Stimulated activated CD4-positive, alpha-beta T cell treated with anti-CD3 and anti-CD28 coated beads, TNF-alpha, amount 100 ng/mL, for 48 hours (primary cell): ENCODE data around the gene RXFP4.
A peak's percentile ranks its signal among the peaks of the same experiment; 100 is the strongest.
"Not testable (repeated sequence)": the region's sequence is repeated elsewhere in the genome, so short reads cannot be mapped to it uniquely, and the experiment has no call there.

Source experiments
- DNase-seq, 3 donors: peaks; one replicate each; pipeline ENCODE4 v3.0.0-alpha.2; 2020; ENCODE audit warnings: low read depth in 3 of 3

RXFP4 gene

DNA sequence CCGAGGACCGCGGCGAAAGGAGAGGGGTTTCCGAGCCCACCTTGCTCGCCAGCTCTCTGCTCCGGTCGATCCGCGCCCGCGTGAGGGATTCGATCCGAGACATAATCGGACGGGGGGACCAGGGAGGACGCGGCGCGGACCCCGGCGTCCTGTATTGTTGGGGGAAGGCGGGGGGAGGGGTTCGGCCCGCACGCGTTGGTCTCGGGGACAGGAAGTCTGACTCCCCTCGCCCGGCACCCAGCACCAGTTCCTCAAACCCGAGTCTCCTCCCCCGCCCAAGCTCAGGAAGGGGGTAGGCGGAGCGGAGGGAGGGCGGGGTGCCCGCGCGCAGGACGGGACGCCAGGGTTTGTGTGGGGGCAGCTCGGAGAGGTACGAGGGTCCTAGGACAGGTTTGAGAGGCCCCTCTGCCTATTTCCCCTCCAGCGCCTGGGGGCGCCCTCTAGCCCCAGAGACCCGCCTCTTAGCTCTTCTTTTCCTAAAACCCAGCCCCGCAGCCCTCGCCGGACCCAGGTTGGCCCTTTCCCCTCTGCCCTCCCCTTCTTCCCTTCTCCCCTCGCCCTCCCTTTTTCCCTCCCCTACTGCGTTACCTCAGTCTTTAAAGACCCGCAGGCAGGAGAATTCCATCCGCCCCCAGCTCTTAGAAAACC, 37.0 kb downstream of the RXFP4 start, which contains the start of gene ARHGEF2:
ARHGEF2 (minus strand) TSS at position 223 of the 648 bp plus-strand sequence; CDS start at position 103, 120 bp downstream.
- DNase-seq, result peak; percentile 56 to 80 (median 70)

DNA sequence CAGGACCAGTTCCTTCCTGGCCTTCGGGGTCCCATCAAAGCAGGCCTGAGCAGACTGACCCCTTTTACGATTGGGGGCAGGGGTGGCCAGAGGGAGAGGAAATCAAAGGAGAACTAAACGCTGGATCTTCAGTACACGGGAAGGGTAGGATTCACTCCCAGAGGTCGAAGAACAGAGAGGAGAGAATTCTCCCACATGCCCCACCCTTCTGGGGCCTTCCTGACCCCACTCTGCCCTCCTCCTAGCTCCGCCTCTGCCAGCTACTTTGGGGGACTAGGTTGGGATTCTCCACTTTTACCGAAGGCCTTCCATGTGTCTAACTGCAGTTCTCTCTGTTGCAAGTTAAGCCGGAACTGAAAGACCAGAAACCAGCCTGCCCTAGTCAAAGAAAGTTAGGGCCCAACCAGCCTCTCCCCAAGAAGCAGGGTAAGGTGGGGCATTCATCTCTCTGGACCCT, 37.6 kb downstream of the RXFP4 start:
- no peak for DNase-seq

DNA sequence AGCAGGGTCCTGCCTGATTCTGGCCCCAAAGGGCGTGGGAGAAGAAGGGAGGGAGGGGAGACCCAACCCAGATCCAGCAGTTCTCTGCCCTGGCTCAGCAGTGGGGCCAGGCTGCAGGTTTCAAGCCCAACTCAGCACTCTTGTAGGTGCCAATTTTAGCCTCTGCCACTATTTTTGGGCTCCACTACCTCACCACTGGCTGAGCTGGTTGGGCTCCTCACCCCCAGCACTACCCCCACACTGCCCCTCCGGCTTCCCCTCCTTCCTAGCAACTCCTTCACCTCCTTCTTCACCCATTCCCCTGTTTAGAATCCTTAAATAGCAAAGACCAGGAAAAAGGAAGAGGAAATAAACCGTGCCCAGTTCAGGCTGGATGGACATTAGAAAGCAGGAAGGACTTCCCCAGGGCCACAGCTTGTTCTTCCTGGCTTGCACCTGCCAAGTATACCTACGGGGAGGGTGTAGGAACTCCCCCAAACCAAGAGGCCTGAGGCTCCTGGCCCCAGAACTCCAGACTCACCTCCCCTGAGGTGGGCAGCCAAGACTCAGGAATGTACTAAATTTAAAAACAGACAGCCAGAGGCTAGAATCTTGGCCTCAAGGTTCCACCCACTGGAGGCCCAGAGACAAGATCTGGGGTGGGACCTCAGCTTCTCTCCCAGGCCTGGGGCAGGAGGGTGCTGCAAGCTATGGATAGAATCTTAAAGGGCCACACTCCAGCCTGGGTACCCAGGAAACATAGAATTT, 38.3 kb downstream of the RXFP4 start:
- no peak for DNase-seq

DNA sequence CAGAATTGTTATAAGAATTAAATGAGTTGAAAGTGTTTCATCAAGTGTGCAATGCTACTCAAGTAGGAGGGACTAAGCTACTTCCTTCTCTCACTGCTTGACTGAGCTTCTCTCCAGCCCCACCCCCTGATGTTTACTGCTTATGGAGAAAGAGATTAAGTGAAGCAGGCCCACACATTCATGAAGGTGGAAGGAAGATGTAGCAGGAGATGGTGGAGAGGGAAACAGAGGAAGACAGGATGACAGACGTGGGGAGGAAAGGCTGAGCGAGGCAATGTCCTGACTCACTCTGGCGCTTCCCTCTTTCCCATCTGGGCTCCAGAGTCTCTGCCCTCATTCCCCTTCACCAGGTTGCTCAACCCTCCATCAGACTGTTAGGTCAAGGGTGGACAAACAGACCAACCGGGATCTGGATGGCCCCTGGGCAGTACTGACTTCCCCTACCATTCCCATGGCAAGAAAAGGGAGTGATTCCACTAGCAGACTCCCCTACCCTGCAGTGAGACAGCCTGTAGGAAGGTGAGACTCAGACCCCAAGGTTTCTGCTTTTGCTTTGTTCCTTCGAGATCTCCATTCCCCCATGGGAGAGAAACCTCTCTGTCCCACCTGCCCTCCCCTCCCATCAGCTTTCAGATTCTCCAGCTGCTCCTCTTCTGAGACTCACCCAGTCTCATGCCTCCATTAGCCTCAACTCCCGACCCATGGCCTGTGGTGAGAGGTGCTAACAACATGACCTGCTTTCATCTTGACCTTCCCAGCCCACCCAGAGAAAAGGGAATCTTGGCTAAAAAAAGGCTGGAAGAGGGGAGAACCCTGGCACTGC, 40.0 kb downstream of the RXFP4 start:
- no peak for DNase-seq

DNA sequence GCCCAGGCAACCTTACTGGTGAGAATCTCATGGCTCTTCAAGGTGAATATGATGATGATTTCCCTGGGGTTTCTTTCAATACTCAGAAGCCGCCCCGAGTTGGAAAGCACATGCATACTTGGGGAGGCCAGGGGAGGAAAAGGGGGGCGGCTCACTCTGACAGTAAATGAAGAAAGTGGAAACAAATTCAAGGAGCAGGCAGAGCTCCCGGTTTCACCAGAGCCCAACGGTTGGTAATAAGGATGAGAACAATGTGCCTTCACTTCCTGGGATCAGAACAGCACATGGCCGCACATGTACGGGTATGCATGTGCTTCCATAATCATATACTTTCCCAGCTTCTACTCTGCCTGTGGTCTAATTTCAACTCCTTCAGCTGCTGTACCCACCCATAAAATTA, 40.7 kb downstream of the RXFP4 start:
- no peak for DNase-seq

DNA sequence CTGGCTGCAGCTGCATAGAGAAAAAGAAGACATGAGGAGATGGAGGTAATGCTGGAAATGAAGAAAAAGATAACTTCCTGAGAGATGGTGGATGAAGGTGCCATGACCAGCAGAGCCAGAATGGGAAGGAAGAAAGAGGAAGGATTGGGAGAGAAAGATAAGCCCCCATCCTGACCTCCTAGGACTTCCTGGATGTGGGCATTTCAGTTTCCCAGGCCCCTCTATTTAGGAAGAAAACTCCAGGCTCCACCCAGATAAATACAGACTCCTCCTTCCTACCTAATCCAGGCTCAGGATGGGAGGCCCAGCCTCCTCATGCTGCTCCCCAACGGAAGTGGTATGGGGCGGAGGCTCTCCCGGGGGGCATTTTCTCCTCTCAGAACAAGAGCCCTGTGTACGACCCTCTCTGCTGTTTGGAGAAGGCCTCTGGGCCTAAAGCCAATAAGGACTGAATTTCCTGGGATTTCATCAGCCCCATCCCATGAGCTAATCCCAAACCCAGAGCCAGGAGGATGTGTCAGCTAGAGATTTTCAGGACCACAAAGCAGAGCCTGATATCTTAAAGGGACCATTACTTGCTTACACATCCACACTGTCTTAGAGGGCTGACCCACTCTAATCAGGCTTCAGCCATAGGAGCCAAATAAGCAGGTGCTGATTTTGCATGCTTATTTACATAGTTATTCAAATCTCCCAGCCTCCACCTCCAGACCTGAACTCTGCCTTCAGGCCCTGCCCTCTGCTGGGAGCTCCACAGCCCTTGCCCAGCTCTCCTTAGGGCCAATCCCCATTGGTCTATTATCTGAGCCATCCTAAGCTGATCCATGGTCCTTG, 42.0 kb downstream of the RXFP4 start:
- no peak for DNase-seq

DNA sequence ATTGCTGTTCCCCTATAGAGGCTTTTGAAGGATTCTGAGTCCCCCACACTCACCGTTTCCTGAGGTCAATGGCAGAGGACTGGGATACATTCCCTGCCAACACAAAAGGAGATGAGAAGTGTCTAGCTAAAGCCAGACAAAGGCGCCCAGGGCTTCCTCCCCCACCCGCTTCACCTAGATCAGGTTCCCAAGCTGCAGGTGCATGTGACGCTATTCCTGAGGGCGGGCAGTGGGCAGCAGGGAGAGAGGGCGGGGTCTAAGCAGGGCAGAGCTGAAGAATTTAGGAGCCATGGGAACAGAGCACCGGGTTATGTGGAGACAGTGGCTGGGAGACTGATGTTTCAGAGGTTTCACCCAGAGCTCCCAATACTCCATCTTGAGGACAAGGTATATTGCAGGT, 42.9 kb downstream of the RXFP4 start:
- no peak for DNase-seq

DNA sequence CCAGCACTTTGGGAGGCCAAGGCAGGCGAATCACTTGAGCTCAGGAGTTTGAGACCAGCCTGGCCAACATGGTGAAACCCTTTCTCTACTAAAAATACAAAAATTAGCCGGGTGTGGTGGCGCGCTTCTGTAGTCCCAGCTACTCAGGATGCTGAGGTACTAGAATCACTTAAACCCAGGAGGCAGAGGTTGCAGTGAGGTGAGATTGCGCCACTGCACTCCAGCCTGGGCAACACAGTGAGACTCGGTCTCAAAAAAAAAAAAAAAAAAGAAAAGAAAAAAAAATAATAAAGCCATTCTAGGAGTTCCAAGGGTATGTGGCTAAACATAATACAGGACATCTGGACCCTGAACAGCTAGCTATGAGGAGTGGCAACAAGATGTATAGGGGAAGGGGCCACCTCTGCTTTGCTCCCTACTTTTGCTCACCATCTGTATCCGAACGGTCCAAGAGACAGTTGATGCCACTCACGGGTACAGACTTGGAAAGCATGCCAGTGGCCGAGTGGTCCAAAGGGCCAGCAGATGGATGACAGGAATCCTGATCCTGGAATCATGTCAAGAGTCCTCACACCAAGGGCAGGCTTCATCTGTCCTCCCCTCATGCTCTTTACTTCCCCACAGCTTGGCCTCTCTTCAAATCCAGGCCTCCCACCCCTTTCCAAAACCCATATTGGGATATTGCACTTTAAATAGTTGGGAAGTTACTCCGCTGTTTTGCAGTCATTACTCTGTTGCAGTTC, 43.6 kb downstream of the RXFP4 start:
- not testable (repeated sequence) for DNase-seq

DNA sequence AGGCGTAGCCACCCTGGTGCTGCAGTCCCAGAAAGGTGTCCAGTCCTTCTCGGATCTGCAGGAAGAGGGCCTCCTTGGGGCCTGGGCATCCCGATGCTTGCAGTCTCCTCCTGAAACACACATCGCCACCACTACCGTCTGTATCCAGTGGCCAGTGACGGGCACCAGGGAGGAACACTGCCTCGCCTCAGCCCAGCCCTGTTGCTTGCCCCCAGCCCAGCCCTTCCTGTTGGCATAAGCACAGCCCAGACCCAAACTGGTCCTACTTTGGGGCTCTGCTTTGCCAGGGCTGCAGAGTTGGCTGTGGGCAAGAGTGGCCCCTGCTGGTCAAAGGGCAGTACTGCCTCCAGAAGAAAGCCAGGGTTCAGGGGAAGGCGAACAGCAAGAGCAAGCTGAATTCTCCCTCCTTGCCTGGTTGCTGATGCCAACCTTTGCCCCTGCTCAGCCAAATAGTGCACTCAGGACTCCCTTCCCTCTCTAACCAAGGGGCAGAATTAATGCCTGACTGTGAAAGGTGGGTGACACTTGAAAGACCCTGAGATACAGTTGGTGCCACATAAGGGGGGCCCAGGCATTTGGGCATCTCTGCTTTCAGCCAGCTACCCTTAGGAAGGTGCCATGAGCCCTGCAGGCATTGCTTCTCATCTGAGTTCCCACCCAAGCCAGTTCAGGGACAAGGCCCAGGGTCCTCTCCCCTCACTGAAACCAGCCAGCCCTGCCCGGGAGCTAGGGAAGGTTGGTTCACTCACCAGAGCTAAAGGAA, 48.0 kb downstream of the RXFP4 start:
- DNase-seq, result peak; percentile 60 to 70 (median 62)

DNA sequence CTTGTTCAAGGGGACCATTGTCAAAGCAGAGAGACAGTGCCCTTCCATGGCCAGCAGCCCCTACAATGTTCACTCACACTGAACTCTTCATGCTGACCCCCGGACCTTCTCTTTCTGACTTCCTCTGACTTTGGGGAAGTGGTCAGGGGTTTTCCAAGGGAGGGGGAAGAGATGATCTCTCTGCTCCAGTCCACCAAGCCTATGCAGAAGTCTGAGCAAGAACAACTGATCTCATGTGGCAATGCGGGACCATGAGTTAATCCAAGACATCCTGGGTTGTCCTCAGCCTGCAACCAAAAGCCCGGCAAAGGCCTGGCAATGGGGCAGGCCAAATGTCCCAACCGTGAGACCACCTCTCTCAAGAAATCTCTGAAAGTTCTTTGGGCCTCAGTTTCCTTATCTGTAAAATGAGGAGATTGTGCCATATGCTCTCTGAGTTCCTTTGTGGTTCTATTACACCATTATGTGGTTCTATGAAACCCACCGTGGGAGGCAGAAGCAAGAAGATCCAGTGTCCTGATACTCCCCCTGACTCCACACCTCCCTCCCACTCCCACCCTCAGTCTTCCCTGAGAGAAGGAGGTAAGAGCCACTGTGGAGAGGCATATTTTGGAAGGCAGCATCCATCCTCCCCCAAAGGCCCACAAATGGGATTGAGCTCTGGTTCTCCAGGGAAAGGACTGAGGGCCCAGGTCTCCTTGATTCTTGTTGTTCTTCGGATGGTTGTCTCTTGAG, 48.7 kb downstream of the RXFP4 start:
- DNase-seq, result no peak
